ENCODE data around the gene DYRK1A.
A peak's percentile ranks its signal among the peaks of the same experiment; 100 is the strongest.

The DYRK1A gene

GRCh38 chr21:37450445-37450941 lies 83.9 kb downstream of the DYRK1A start:
- DNase-seq: no peak

GRCh38 chr21:37451446-37451845 lies 84.9 kb downstream of the DYRK1A start:
- no peak for DNase-seq

- peak; percentile 47 for DNase-seq
These were observed 85.7 kb downstream of the DYRK1A start for GRCh38 chr21:37452227-37452626.

GRCh38 chr21:37453350-37453749 lies 86.8 kb downstream of the DYRK1A start:
- DNase-seq: no peak

- DNase-seq: no peak
These were observed 88.4 kb downstream of the DYRK1A start for GRCh38 chr21:37454869-37455503.

GRCh38 chr21:37455504-37455911 lies 88.9 kb downstream of the DYRK1A start:
- no peak for DNase-seq

GRCh38 chr21:37458669-37459276 lies 92.2 kb downstream of the DYRK1A start:
- DNase-seq: no peak

GRCh38 chr21:37459575-37459974 lies 93.0 kb downstream of the DYRK1A start:
- peak; percentile 44 for DNase-seq

- DNase-seq: no peak
These were observed 93.6 kb downstream of the DYRK1A start for GRCh38 chr21:37460196-37460595.

- no peak for DNase-seq
These were observed 94.9 kb downstream of the DYRK1A start for GRCh38 chr21:37461479-37461878.

GRCh38 chr21:37462087-37462861 lies 95.7 kb downstream of the DYRK1A start:
- no peak for DNase-seq

- DNase-seq: no peak
These were observed 96.7 kb downstream of the DYRK1A start for GRCh38 chr21:37463083-37463801.

- DNase-seq: no peak
These were observed 100.5 kb downstream of the DYRK1A start for GRCh38 chr21:37467082-37467481.

- DNase-seq: no peak
These were observed 102.3 kb downstream of the DYRK1A start for GRCh38 chr21:37468909-37469308.

GRCh38 chr21:37469441-37469840 lies 102.9 kb downstream of the DYRK1A start:
- no peak for DNase-seq

GRCh38 chr21:37472581-37472980 lies 106.0 kb downstream of the DYRK1A start:
- DNase-seq: no peak

- no peak for DNase-seq
These were observed 106.9 kb downstream of the DYRK1A start for GRCh38 chr21:37473491-37473890.

GRCh38 chr21:37474342-37474741 lies 107.8 kb downstream of the DYRK1A start:
- DNase-seq: no peak

- no peak for DNase-seq
These were observed 108.8 kb downstream of the DYRK1A start for GRCh38 chr21:37475186-37475868.

GRCh38 chr21:37478794-37479193 lies 112.2 kb downstream of the DYRK1A start:
- no peak for DNase-seq

GRCh38 chr21:37483776-37484175 lies 117.2 kb downstream of the DYRK1A start:
- DNase-seq: no peak
